OCI-LY7 (cell line): ENCODE measurements around the gene MPV17L.

Source experiments
- EZH2phosphoT487 ChIP-seq: fragments of 200-600 bp; sonication (generic); IDR thresholded peaks from 2 replicates; pipeline ENCODE4 v1.6.1; 2018; ENCODE audit warnings: low read depth, borderline replicate concordance, mild to moderate bottlenecking, mixed run types, antibody characterized with exemption, low read length, moderate library complexity, mixed read lengths
- TF ChIP-seq, protein P1 (sequence below): fragments of 200-600 bp; sonication (generic); conservative IDR thresholded peaks from 2 replicates; pipeline ENCODE4 v1.5.1; 2014; ENCODE audit warnings: mild to moderate bottlenecking, antibody characterized with exemption, low read length, moderate library complexity, mixed read lengths

DNA sequence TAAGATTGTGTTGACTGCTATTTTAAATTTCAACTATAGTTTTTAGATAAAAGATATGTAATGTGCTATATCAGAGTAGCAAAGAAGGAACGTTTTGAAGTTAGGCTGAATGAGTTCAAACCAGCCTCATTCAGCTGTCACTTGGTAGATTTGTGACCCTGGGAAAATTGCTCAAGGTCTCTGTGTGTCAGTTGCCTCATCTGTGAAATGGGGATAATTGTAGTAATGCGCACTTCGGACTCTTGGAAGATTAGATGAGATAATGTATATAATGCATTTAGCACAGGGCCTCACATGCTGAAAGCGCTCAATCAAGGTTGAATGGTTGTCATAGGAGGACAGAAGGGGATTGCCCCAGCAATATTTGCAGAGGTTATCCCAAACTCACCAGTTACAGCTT, 43.5 kb downstream of the MPV17L start:
- TF ChIP-seq, protein P1, sequence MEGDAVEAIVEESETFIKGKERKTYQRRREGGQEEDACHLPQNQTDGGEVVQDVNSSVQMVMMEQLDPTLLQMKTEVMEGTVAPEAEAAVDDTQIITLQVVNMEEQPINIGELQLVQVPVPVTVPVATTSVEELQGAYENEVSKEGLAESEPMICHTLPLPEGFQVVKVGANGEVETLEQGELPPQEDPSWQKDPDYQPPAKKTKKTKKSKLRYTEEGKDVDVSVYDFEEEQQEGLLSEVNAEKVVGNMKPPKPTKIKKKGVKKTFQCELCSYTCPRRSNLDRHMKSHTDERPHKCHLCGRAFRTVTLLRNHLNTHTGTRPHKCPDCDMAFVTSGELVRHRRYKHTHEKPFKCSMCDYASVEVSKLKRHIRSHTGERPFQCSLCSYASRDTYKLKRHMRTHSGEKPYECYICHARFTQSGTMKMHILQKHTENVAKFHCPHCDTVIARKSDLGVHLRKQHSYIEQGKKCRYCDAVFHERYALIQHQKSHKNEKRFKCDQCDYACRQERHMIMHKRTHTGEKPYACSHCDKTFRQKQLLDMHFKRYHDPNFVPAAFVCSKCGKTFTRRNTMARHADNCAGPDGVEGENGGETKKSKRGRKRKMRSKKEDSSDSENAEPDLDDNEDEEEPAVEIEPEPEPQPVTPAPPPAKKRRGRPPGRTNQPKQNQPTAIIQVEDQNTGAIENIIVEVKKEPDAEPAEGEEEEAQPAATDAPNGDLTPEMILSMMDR: no peak
- TF ChIP-seq EZH2phosphoT487: no peak
